OCI-M2 (cell line): ENCODE data around the gene OR6N2.

Experiments used
- DNase-seq: peaks from one replicate; lab custom pipeline; 2025; ENCODE audit not compliant: unreplicated experiment; lab: John Stamatoyannopoulos, UW

The OR6N2 gene

DNA sequence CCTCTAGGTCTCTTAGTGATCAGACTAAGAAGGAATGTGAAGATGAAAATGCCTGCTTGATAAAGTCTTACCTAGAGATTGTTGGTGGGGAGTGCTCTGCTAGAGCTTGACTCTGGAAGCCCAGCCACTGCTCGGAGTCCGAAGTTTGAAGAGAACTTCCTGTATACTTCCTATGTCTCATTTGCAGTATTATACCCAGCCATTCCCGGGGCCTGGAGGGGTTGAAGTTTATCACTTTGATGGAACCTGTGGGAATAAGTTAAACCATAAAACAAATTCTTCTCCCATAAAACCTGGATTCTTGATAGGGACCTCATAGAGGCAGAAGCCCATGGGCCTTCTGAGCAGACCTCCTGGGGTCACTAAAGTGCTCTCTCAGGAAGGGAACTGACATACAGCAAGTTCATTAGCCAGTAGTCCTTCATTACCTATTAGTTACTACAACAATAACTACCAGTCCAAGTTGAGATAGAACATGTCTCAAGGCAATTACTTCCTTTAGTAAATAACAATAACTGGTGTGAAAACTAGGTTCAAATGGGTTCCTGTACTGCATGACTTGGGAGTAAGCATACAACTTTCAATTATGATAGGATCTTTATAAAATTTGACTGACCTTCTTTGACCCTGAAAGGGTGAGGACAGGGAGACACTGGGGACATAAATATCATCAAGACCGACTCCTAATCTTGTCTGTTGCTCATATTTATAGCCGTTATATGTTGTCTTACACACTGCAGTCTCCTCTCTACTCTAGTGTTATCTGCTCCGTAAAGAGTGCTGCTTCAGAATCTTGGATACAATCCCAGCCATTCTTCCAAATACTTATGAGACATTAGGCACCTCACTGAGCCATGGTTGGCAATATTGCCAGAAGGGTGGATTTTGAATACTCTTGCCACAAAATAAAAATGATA lies 8.8 kb downstream of the OR6N2 start, which contains the start of gene OR6N1:
OR6N1 (minus strand) TSS at position 246 of the 917 bp plus-strand sequence. CDS start 5,513 bp downstream, outside the sequence.
- no peak for DNase-seq

DNA sequence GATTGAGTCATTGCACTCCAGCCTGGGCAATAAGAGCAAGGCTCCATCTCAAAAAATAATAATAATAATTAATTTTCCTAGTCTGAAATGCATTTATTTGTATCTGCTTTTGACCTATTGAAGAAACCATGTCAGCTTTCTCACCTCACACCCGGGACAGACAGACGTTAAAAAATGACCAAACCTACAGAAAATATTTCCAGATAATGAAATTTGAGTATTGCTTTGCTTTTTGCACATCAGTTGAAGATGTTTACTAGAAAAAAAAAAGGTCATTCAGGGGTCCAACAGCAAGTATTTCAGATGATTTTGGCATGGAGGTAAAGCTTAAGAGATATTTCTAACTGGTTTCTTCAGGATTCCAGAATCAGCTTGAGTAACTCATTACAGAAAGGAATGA lies 26.6 kb downstream of the OR6N2 start, which contains the start of gene OR6K6:
OR6K6 (plus strand) TSS at position 301 of the 400 bp plus-strand sequence. CDS start 168 bp downstream, outside the sequence.
- no peak for DNase-seq

GRCh38 chr1:158752155-158752712 lies 28.8 kb downstream of the OR6N2 start:
- DNase-seq: no peak

- no peak for DNase-seq
Observed at GRCh38 chr1:158735848-158736247, 45.2 kb downstream of the OR6N2 start.

- DNase-seq: no peak
Observed at GRCh38 chr1:158732524-158732923, 48.5 kb downstream of the OR6N2 start.

GRCh38 chr1:158731707-158732106 lies 49.3 kb downstream of the OR6N2 start:
- DNase-seq: no peak

DNA sequence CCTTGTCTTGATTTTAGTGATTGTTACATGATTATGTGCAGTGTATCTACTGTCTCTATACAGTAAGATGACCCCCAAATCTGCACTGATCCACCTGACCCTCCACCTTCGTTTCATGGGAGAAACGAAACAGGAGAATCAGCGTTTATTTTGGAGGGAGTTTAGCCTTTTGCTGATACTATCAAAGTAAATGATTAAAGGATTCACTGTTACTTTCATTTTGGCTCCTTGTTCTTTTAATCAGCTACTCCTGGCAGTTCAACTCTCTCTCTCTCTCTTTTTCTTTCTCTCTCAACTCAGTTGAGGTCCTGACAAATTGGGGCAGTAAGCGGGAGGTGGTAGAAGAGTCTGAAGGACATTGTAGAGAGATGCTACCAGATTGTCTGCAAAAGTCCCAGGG lies 50.6 kb downstream of the OR6N2 start:
- DNase-seq: no peak

- no peak for DNase-seq
Observed at GRCh38 chr1:158728510-158729225, 52.3 kb downstream of the OR6N2 start.

DNA sequence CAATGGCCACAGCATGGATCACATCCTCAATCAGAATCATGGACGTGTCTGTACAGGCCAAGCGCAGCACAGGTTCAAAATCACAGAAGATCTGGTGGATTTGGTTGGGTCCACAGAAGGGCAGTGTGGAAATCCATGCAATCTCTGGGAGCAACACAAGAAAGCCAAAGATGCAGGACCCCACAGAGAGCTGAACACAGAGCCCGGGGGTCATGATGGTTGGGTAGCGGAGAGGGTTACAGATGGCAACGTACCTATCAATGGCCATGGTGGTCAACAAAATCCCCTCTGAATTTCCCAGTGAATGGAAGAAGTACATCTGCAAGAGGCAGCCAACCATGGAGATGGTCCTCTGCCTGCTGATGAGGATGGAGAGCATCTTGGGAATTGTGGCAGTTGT lies 56.6 kb downstream of the OR6N2 start:
- DNase-seq: no peak
